Activated naive CD4-positive, alpha-beta T cell treated with anti-CD3 and anti-CD28 coated beads, Interleukin-2, amount 50 U/mL, for 24 hours (primary cell): ENCODE data around the gene SHISA6.

ENCODE experiments used
- H3K27ac Mint-ChIP-seq: one replicate; pipeline ENCODE4 v1.8.0; 2021; ENCODE audit warnings: mild to moderate bottlenecking, mixed read lengths
- H3K27me3 Mint-ChIP-seq: one replicate; pipeline ENCODE4 v1.8.0; 2021; ENCODE audit warnings: mixed read lengths
- H3K36me3 Mint-ChIP-seq: one replicate; pipeline ENCODE4 v1.8.0; 2021; ENCODE audit warnings: mixed read lengths
- H3K4me1 Mint-ChIP-seq: one replicate; pipeline ENCODE4 v1.8.0; 2021; ENCODE audit warnings: mixed read lengths
- H3K4me3 Mint-ChIP-seq: one replicate; pipeline ENCODE4 v1.8.0; 2021; ENCODE audit warnings: mild to moderate bottlenecking, mixed read lengths
- H3K9me3 Mint-ChIP-seq: one replicate; pipeline ENCODE4 v1.8.0; 2021; ENCODE audit warnings: mixed read lengths

Gene SHISA6

DNA sequence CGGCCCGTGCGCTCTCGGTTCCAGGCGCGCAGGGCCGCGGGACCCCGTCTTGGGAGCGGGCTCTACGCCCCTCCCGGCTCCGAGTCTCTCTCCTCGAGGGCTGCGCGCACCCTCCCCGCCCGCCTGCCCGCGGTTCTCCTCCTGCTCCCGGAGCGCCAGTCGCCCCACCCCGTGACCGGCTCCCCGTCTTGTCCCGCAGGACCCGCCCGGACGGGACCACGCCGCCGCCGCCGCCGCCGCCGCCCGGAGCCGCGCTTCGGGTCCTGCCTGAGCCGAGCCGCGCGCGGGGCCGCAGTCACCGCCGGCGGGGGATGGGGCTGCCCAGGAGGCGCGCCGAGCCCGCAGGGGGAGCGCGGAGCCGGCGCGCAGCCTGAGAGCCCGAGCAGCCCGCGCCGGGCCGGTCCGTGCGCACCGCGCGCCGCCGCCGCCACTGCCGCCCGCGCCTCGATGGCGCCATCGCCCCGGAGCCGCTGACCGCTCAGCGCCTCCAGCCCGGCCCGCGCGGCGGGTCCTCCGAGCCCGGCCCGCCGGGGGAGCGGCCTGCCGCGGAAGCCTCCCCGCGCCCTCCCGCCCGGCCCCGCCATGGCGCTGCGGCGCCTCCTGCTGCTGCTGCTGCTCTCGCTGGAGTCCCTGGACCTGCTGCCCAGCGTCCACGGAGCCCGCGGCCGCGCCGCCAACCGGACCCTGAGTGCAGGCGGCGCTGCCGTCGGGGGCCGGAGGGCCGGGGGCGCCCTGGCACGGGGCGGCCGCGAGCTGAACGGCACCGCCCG lies at the start of gene SHISA6:
Gene SHISA6 (plus strand): TSS at position 373 of the 770 bp plus-strand sequence.
- Mint-ChIP-seq H3K4me3 (no peak within 1 kb of the TSS), H3K36me3 (no peaks in the 10 kb centered on the region), H3K9me3 (no peaks in the 10 kb centered on the region), H3K27ac (no peak within 1 kb of the TSS), H3K27me3 (peaks cover 35% of the 10 kb centered on the region), H3K4me1 (no peaks in the 10 kb centered on the region)

DNA sequence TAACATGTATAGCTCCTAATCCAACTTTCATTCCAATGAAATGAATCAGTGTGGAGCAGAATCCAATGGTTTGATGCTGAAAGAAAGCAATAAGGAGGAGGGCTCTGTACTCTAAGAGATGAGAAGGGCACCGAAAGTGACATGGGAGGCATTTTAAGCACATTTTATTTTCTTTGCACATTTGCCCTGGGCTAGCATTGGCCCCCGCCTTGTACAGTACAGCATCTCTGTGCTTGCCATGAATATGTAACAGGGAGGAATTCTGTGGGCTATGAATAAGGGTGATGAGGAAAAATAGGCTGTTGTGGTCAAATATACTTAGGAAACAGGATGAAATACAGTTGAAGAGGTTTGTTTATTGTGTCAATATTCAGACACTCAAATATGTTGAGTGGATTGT lies 45.2 kb upstream of the SHISA6 start:
- Mint-ChIP-seq H3K4me3 (no peak overlapping the region), H3K27ac (no peak overlapping the region), H3K9me3 (no peaks in the 10 kb centered on the region), H3K4me1 (no peaks in the 10 kb centered on the region), H3K27me3 (no peaks in the 10 kb centered on the region), H3K36me3 (no peaks in the 10 kb centered on the region)

DNA sequence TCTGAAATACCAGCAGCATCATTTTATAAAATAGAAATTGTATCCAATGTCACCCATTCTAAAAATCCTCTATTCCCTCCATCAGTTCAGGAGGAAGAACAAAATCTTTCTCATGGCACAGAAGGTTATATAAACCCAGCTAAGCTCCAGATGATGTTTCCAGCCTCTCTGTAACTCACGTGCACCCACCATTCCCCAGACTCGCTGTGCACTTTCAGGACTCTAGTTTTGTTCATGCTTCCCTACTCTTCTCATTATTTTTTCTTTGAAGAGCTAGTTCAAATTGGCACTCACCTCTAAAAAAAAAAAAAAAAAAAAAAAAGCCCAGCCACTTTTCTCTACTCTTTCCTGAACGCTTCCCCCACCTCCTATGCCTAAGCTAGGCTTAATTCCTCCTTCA lies 36.0 kb upstream of the SHISA6 start:
- Mint-ChIP-seq H3K4me3 (no peak overlapping the region), H3K36me3 (no peaks in the 10 kb centered on the region), H3K4me1 (no peaks in the 10 kb centered on the region), H3K27ac (no peak overlapping the region), H3K9me3 (no peaks in the 10 kb centered on the region), H3K27me3 (no peaks in the 10 kb centered on the region)

DNA sequence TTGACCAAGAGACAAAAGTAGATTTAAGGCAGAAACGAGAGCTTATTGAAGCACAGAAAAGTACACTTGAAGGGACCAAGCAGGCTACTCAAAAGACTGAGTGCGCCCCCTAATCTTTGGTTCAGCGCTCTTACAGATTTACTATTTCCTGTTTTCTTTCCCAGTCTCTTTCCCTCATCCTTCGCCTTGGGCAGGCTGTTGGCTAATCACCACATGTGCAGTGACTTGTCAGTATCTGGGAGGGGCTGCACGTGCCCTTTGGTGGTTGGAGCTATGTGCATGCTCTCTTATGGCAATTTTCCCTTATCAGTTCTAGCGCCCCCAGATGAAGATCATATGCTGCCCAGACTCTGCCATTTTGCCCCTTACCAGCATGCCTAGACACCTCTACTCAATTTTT lies 35.4 kb upstream of the SHISA6 start:
- H3K9me3 Mint-ChIP-seq, result peaks cover 7% of the 10 kb centered on the region
- no peaks in the 10 kb centered on the region for H3K4me1 Mint-ChIP-seq
- H3K36me3 Mint-ChIP-seq, result no peaks in the 10 kb centered on the region
- H3K27ac Mint-ChIP-seq, result no peak overlapping the region
- H3K27me3 Mint-ChIP-seq, result no peaks in the 10 kb centered on the region
- H3K4me3 Mint-ChIP-seq, result no peak overlapping the region

DNA sequence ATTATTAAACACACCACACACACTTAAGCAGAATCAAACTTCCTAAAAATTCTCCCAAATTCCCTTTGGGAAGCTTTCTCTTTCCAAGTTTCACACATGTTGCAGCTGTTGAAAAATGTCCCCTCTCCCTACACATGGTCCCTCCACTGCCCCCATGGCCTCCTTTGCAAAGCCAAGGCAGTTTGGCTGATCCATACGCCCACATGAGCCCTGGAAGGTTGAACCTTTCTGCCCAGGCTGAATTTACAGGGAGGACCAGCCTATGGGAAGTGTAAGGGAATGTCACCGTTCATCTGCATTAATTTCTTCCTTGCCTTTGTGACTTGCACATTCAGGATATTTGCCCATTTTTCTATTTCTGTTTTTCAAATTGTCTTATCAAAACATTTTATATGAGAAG lies 31.1 kb upstream of the SHISA6 start:
- Mint-ChIP-seq H3K27ac (no peak overlapping the region), H3K27me3 (no peaks in the 10 kb centered on the region), H3K4me3 (no peak overlapping the region), H3K4me1 (no peaks in the 10 kb centered on the region), H3K9me3 (peaks cover 18% of the 10 kb centered on the region), H3K36me3 (no peaks in the 10 kb centered on the region)

DNA sequence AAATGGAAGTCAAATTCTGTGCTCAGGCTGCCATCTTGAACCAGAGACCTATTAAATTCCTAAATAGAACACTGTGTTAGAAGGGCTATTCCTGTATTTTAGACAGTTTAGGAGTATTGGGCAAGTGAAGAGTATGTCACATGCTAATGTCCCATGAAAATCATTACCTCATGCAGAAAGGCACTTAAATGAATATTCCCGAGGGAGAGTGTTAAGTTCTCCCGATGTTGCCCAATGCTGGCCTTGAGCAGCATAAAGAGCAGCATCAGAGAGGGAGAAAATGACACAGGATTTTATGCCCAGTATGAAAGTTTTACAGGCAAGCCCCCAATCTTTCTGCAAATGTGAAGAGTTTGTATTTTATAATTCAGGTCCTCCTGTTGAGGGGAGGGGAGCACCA lies 28.2 kb upstream of the SHISA6 start:
- Mint-ChIP-seq H3K27me3 (no peaks in the 10 kb centered on the region), H3K4me1 (no peaks in the 10 kb centered on the region)

DNA sequence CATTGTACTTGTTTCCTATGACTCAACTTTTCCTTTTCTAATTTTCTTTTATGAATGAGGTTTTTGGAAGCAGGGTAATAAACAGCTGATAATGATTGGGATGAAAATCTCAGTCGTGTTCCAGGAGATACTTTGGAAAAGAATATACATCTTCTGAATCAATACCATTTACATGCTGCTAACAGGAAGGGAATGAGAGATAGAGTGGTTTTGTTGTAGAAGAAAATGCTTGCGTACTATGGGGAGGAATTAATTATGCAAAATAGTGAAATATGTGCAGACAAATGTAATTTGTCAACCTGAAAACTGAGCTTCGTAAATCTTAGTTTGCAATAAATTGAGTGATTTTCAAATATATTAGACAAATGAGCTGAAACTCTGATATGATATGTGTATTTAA lies 24.0 kb upstream of the SHISA6 start:
- Mint-ChIP-seq H3K9me3 (peaks cover 5% of the 10 kb centered on the region), H3K36me3 (no peaks in the 10 kb centered on the region), H3K27me3 (peaks cover 4% of the 10 kb centered on the region), H3K4me1 (no peaks in the 10 kb centered on the region), H3K4me3 (no peak overlapping the region), H3K27ac (no peak overlapping the region)

More for the DNA sequence above, 28.2 kb upstream of the SHISA6 start:
- peaks cover 18% of the 10 kb centered on the region for H3K9me3 Mint-ChIP-seq
- H3K27ac Mint-ChIP-seq, result no peak overlapping the region
- H3K4me3 Mint-ChIP-seq, result no peak overlapping the region
- no peaks in the 10 kb centered on the region for H3K36me3 Mint-ChIP-seq

DNA sequence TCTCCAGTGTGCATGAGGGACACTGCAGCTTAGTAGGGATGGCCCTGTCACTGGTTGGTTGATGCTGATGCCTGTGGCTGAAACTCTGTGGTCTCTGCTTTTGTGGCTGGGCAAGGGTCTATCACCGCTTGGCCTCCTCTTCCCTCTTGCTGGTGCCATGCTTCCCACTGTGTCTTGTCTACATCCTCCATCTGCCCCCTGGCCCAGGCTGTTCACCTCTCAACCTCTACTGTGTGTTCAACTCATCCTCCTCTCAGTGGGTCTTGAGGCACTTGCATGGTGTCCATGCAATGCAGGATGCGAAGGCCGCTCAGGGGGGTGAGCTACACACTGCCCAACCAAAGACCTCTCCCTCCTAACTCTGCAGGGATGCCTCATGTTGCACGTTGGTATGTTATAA lies 19.8 kb upstream of the SHISA6 start:
- no peak overlapping the region for H3K27ac Mint-ChIP-seq
- H3K9me3 Mint-ChIP-seq, result no peaks in the 10 kb centered on the region
- no peak overlapping the region for H3K4me3 Mint-ChIP-seq
- H3K27me3 Mint-ChIP-seq, result peaks cover 4% of the 10 kb centered on the region
- H3K36me3 Mint-ChIP-seq, result no peaks in the 10 kb centered on the region
- no peaks in the 10 kb centered on the region for H3K4me1 Mint-ChIP-seq

DNA sequence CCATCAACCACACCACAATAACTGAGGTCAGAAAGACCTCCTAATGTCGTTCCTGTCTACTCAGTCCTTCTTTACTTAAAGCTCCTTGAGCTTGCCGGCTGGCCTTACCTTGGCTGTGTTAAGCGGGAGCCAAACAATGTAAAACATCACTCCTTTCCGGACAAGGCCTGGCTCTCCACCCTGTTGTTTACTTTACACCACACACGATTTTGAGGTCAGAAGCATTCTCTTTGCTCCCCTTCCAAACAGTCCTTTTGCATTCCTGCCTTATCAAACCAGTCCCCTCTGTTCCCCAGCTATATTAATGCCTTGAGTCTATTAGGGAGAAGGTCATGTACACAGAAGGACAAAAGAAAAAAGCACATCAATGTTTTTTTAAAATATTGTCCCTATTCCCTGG lies 19.3 kb upstream of the SHISA6 start:
- Mint-ChIP-seq H3K36me3 (no peaks in the 10 kb centered on the region), H3K4me1 (no peaks in the 10 kb centered on the region), H3K27me3 (peaks cover 4% of the 10 kb centered on the region), H3K9me3 (no peaks in the 10 kb centered on the region), H3K27ac (no peak overlapping the region), H3K4me3 (no peak overlapping the region)

DNA sequence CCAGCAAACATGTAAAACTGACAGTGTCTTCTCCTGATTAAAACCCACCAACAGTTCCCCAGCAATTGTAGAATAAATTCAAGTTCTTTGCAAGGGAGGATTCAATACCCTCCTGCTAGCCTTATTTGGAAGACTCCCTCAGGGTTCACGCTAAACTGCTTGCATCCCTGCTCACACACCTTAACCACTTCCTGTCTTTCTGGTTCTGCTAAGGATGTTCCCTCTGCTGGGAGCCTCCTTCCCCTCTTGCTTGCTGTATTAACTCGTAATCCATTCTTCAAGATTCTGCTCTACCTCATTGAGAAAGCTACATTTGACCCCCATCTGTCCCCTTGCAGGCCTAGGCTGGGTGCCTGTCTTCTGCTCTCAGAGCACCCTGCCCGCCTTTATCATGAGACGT lies 2.3 kb upstream of the SHISA6 start:
- H3K36me3 Mint-ChIP-seq, result no peaks in the 10 kb centered on the region
- no peak overlapping the region for H3K4me3 Mint-ChIP-seq
- no peaks in the 10 kb centered on the region for H3K9me3 Mint-ChIP-seq
- no peak overlapping the region for H3K27ac Mint-ChIP-seq
- H3K27me3 Mint-ChIP-seq, result peaks cover 28% of the 10 kb centered on the region
- no peaks in the 10 kb centered on the region for H3K4me1 Mint-ChIP-seq

DNA sequence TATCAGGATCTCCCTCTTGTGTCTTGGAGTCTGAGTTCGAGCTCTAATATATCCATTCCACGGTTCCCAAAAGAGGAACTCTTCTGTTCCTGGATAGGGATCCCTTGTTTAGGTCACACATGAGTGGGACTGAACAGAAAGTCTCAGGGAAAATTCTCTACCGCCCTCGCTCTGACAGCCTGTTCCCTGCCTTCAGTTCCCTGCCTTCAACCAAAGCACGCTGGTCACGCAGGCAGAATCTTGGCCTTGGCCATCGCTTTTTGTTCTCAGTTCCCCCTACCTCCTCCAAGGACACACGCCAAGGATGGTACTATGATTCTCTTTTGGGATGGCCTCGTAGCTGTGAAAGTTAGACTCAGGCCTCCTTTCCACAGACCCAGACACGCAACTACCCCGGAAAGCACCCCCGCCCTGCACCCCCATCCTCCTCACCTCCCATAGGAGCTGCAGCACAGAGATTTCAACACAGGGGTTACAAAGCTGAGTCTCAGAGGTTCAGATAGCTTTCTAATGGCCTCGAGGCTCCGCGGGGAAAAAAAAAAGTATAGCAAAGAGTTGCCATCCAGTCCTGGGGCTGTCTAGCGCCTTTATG lies 1.5 kb upstream of the SHISA6 start:
- no peaks in the 10 kb centered on the region for H3K36me3 Mint-ChIP-seq
- H3K27ac Mint-ChIP-seq, result no peak overlapping the region
- no peaks in the 10 kb centered on the region for H3K9me3 Mint-ChIP-seq
- H3K4me1 Mint-ChIP-seq, result no peaks in the 10 kb centered on the region
- peaks cover 32% of the 10 kb centered on the region for H3K27me3 Mint-ChIP-seq
- no peak overlapping the region for H3K4me3 Mint-ChIP-seq

DNA sequence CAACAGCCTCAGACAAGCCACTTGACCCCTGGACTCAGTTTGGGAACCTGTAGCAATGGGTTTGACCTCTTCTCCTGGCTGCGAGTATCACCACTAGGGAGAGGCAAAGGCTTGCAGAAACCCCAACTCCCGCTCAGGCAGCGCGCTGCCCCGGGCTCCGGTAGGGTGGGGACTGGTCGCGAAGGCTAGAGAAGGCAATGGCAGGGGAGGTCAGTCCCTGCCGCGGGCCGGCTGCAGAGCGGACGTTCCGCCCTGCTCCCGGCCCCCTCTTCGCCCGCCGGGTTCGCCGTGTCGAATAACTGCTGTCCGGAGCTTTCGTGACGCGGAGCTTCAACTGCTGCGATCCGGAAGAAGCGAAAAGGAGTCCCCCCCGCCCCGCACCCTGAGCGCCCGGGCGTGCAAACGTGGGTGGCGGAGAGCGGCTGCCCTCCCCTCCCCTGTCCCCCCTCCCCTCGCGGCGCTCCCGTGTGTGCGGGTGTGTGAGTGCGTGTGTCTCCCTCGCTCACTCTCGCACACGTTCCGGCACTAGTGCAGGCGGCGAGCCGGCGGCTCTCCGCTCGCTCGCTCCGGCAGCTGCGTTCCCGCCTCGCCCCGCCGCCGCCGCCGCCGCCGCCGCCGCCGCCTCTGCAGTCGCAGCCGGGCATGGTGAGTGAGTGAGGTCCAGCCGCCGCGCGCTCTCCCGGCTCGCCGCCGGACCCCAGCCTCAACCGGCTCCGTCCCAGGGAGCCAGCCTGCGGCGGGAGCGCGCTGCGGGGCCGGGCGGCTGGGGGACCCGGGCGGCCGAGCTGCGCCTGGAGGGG lies 772 bp upstream of the SHISA6 start:
- H3K9me3 Mint-ChIP-seq, result no peaks in the 10 kb centered on the region
- no peak overlapping the region for H3K27ac Mint-ChIP-seq
- H3K27me3 Mint-ChIP-seq, result peaks cover 34% of the 10 kb centered on the region
- H3K4me3 Mint-ChIP-seq, result no peak overlapping the region
- H3K36me3 Mint-ChIP-seq, result no peaks in the 10 kb centered on the region
- H3K4me1 Mint-ChIP-seq, result no peaks in the 10 kb centered on the region

DNA sequence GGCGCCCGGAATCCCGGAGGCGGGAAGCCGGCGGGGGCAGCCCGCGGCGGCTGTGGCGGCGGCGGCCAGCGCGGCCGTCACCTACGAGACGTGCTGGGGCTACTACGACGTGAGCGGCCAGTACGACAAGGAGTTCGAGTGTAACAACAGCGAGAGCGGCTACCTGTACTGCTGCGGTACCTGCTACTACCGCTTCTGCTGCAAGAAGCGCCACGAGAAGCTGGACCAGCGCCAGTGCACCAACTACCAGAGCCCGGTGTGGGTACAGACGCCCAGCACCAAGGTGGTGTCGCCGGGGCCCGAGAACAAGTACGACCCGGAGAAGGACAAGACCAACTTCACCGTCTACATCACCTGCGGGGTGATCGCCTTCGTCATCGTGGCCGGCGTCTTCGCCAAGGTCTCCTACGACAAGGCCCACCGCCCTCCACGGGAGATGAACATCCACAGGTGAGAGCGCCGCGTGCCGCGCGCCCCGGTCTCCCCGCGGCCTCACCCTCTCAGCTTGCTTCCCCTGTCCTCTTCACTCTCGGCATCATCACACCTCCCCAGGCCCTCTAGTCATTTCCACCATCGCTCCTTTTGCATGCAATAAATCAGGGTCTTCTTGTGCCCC lies 706 bp downstream of the SHISA6 start:
- no peaks in the 10 kb centered on the region for H3K36me3 Mint-ChIP-seq
- H3K4me3 Mint-ChIP-seq, result no peak overlapping the region
- H3K27ac Mint-ChIP-seq, result no peak overlapping the region
- H3K9me3 Mint-ChIP-seq, result no peaks in the 10 kb centered on the region
- peaks cover 35% of the 10 kb centered on the region for H3K27me3 Mint-ChIP-seq
- no peaks in the 10 kb centered on the region for H3K4me1 Mint-ChIP-seq

DNA sequence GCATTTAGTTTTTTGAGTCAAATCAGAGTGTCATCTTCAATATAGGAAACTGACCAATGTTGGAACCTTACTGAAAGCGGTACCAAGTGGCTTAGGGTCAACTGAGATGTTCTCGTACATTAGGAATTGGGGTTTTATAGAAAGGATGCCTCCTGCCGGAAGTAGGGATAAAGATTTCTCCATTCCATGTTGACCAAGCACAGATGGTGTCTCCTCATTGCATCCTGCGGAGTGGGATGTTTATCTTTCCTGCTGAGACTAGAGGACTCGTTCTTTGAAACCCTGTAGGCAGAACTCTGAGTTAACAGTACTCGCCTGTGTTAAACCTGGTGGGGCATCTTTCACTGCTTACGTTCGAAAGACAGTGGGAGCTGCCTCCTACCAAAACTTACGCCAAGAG lies 1.4 kb downstream of the SHISA6 start:
- Mint-ChIP-seq H3K27me3 (peaks cover 35% of the 10 kb centered on the region), H3K4me3 (no peak overlapping the region), H3K4me1 (no peaks in the 10 kb centered on the region), H3K27ac (no peak overlapping the region), H3K36me3 (no peaks in the 10 kb centered on the region), H3K9me3 (no peaks in the 10 kb centered on the region)

DNA sequence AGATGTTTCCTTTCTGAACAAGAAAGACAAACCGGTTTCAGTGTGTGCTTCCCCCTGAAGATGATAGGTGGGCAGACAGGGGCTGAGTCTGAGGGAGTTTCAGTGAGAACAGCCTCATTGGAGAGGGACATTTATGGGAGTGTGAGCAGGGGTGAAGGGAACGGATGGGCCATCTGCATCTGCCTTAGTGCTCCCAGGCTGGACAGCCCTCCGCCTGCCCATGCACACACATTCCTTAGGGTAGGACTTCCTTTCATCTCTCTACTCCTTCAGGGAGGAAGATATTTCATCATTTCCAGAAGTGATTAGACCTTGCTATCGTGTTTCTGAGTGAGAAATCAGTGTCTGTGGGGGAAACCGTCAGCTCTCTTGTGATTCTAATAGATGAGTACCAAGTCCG lies 3.8 kb downstream of the SHISA6 start:
- Mint-ChIP-seq H3K27ac (no peak overlapping the region), H3K27me3 (peaks cover 23% of the 10 kb centered on the region), H3K4me1 (no peaks in the 10 kb centered on the region), H3K9me3 (no peaks in the 10 kb centered on the region), H3K36me3 (no peaks in the 10 kb centered on the region), H3K4me3 (no peak overlapping the region)

DNA sequence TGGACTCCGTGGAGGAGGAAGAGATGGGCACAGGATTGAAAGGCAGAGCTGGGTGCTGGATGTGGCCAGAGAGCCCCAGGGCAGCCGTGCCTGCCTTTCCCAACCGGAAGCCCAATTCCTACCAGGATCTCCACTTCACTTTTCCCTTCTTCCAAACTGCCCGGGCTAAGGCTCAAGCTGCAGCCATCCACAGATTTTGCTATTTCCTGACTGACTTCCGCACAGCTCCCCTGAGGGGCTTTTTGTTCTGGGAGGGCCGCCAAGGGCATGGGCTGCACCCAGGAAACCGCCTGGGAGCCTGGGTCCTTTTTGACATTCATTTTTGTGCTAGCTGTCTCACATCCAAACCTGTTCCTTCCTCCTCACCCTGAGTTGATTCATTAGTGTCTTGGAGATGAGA lies 4.2 kb downstream of the SHISA6 start:
- H3K27me3 Mint-ChIP-seq, result peaks cover 23% of the 10 kb centered on the region
- H3K27ac Mint-ChIP-seq, result no peak overlapping the region
- no peak overlapping the region for H3K4me3 Mint-ChIP-seq
- H3K4me1 Mint-ChIP-seq, result no peaks in the 10 kb centered on the region
- H3K9me3 Mint-ChIP-seq, result no peaks in the 10 kb centered on the region
- no peaks in the 10 kb centered on the region for H3K36me3 Mint-ChIP-seq
